H1 (cell line): ENCODE measurements around the gene TFAP2A. TPM values are rescaled to one million over a fixed set of nuclear protein-coding genes. Genes with fewer than 3 reads are reported as not detected.

Experiments used
- BACH1 ChIP-seq: IDR thresholded peaks from 2 replicates; pipeline ENCODE4 v1.6.1; 2012; ENCODE audit warnings: low read length, improper control_type of control experiment
- HDAC6 ChIP-seq: IDR thresholded peaks from one replicate; pipeline ENCODE4 v1.7.1; 2012; ENCODE audit warnings: low read depth, mild to moderate bottlenecking, inconsistent platforms, low read length, moderate library complexity
- polyA plus RNA-seq, 7 experiments: library from polyadenylated mRNA; depleted of rRNA in 3 of 7; stranded (reverse) in 5 of 7; unstranded in 2 of 7; fragments of >200 nt in 5 of 7; fragments of 200-250 nt in 2 of 7; gene quantifications; 1 replicate in 5 of 7; 2 replicates in 1 of 7; 4 replicates in 1 of 7; pipeline versions ENCODE4 v1.2.1 to v1.2.3, GENCODE V29; 2011 to 2013; ENCODE audit warnings: missing spikeins in 2 of 7, mixed read lengths in 2 of 7
- total RNA-seq: library from RNA; stranded (reverse); fragmentation: NEBNext Ultra II Directional; extraction: Animal tissue kit (Norgen Biotek cat#: 25700); gene quantifications from 2 replicates; pipeline ENCODE4 v1.2.1, GENCODE V29; 2021

Gene TFAP2A
- total and polyA plus RNA-seq, 2 of the 8 experiments (the other 6 are each of a cell fraction or from before 2014, with no cell fraction given), result 0.23 TPM; not detected in 1

DNA sequence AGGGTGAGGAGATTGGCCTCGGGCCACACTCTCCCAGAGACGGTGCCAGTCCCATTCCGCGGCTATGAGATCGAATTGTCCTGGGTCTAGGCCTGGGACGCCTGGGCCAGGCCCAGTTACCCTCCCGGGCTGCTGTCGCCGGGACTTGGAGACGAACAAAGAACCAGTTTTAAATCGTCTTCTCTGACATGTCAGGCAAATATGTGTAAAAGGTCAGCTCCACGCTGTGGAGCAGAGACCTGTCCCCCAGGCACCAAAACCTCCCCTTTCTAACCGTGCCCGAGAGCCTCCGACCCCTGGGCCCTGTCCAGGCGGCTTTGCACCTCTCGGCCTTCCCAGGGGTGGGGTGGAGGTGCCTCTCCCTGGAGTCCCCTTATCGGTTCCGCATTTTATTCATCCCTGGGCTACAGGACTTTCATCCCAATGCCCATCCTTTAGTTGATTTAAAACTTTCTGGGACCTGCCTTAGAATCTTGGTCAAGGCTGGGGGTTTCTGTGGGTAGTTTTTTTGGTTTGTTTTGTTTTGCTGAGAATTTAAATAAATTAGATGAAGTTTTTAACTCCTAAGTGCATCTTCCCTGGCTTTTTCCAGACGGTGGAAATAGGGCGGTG, 5.8 kb upstream of the TFAP2A start (continued):
- TF ChIP-seq BACH1, result no peak
- TF ChIP-seq HDAC6, result no peak
- TF ChIP-seq, all 59 proteins: peak for 2
